SIG-M5 (cell line): Measurements from ENCODE around the gene DGKG.
A peak's percentile ranks its signal among the peaks of the same experiment; 100 is the strongest.

Experiments
- DNase-seq: peaks from one replicate; lab custom pipeline; 2025; lab: John Stamatoyannopoulos, UW

DGKG gene

DNA sequence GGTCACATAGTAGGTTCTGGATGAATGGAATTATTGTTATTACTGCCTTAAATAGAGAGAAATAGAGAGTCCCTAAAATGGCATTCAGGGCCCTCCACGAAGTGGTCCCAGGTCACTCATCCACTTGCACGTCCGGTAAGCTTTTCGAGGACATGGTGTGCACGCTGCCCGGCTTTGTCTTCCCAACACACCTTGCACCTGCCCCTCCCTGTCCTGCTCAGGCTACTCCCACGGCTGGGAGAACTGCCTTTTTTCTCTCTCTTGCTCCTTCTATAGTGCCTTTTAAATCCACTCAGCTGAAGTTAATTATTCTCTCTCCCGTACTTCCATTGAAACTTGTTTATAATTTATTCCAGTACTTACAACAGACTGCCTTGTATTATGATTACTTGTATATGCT lies 5.6 kb upstream of the DGKG start:
- no peak for DNase-seq

DNA sequence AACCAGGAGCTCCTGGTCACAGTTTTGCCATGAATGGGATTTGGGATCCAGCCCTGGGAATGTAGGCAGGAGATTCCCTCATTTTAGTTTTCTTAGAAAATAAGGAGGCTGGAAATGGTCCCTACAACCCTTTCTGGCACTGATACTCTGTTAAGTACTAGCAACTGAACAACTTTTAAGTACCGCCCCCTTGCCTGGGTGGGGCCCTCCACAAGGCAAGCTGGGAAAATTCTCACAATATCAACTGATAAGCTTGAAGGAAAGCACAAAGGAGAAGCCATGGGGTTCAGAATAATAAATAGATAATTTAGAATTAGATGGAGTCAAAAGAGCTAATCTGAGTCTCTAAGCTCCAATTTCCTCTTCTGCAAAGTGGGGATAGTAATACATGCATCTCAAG lies 4.2 kb upstream of the DGKG start:
- no peak for DNase-seq

DNA sequence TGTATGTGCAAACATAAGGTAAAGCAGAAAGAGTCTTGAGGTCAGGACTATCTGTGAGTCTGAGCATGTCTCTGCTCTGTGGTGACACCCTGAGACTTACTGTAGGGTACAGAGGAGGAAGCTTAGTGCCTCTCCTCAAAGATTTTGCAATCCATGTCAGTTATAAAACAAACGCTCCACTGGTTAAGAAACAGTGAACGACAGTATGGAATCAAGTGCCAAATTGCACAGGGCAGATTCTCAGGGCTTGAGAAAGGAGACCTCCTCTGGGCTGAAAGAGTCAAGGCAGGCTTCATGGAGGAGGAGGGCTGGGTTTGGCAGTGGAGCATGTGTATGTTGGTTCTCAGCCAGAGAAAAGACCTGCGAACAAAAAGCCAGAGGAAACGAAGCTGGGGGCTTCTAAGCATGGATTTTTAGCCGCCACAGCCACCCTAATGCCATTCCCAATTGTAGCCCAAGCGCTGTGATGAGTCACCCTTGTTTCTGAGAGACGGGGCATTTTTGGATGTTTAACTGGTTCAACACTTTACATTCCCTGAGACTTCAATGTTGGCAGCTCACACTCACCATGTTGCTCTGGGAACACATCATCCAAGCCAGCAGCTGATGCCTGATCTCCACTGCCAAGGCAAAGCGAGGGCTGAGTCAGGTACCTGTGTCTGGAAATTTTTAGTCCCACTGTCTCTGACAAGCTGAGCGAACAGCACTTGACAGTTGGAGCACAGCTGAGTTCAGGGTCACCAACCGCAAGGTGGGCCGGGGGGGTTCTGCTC lies 3.4 kb upstream of the DGKG start:
- DNase-seq = peak; percentile 88

- no peak for DNase-seq
Measured at GRCh38 chr3:186362988-186363387, 954 bp upstream of the DGKG start.

DNA sequence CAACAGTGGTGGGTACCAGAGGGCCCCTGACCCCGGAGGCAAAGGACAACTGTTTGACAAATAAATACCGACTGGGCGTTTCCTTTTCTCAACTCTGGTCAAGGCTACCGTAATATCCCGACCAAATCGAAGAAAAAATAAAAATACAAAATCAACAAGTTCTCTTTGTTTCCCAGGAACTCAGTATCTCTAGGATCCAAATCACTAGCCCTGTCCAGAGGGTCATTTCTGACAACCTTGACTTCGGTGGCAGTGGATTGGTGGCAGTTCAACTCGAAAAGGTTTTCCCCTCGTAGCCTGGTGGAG lies 456 bp upstream of the DGKG start:
- DNase-seq = no peak

GRCh38 chr3:186361246-186361761 lies 730 bp downstream of the DGKG start:
- DNase-seq = no peak

GRCh38 chr3:186360779-186361178 lies 1.3 kb downstream of the DGKG start:
- no peak for DNase-seq

GRCh38 chr3:186359078-186359477 lies 3.0 kb downstream of the DGKG start:
- no peak for DNase-seq

DNA sequence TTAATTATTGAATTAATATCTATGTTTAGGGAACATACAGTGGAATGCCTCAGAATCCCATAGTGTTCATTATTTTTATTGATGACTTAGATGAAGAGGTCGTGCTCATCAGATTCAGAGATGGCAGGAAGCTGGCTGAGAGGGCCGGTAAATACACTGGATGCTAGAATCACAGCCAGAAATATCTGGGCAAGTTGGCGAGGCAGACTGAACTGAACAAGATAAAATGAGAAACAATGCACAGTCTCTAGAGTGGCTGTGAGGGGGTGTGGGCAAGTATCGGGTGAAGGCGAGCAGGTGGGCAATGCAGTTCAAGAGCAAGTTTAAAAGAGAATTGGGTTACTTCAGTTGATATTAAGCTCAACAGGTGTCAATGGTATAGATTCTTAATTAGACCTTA lies 5.9 kb downstream of the DGKG start:
- no peak for DNase-seq

GRCh38 chr3:186354100-186354499 lies 7.9 kb downstream of the DGKG start:
- DNase-seq = no peak

DNA sequence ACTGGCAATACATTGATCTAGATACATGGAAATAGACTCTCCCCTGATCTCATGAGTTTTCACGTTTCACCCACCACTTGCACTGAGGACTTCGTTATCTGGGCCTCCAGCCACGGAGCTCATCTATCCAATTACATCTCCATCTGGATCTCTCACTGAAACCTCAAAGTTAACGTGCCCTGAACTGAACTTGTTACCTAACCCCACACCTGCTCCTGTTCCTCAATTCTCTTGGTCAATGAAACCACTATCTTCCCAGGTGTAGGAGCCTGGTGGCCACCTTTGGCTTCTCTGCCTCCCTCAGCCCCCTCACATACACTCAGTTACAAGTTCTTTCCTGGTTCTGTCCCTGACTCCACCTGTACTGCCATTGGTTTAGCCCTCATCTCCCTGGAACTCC lies 9.7 kb downstream of the DGKG start:
- no peak for DNase-seq

- peak; percentile 58 for DNase-seq
Measured at GRCh38 chr3:186342197-186342596, 19.8 kb downstream of the DGKG start.

GRCh38 chr3:186340204-186340603 lies 21.8 kb downstream of the DGKG start:
- no peak for DNase-seq

DNA sequence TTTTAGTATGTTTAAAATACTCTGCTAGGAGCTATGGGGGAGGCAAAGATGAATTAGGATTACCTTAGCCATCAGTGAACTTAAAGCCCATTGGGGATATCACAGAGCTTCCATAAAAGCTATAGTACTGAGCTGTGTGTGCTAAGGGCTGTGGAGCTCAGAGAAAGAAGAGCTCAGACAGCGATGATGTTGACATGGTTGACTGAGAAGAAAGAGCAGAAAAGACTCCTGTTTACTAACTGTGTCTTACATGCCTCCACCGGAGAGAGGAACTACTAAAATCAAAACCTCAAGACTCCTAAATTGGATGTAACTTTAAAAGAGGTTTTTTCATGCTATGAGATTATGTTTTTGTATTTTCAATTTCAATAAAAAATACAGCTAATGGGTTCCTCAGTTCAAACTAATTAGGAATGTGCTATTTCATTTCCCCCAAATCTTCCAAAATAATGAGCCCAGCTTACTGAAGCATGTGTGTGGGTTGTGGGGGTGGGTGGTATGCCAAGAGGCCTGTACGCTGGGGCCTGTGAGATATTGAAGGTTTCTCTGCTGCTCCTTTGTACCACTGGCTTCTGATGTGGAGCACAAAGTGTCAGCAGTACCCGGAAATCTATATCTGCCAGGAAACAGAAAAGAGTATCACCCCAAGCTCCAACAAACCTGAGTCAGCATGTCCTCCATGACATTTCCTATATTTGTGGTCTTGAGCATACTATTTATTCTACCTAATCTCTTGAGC lies 22.7 kb downstream of the DGKG start:
- no peak for DNase-seq

- DNase-seq = no peak
Measured at GRCh38 chr3:186333256-186333655, 28.8 kb downstream of the DGKG start.

- no peak for DNase-seq
Measured at GRCh38 chr3:186330772-186331460, 31.1 kb downstream of the DGKG start.

- DNase-seq = no peak
Measured at GRCh38 chr3:186329589-186329988, 32.4 kb downstream of the DGKG start.

- DNase-seq = no peak
Measured at GRCh38 chr3:186327912-186328487, 34.0 kb downstream of the DGKG start.

GRCh38 chr3:186322761-186323160 lies 39.3 kb downstream of the DGKG start:
- DNase-seq = no peak

GRCh38 chr3:186321746-186322145 lies 40.3 kb downstream of the DGKG start:
- no peak for DNase-seq

GRCh38 chr3:186320862-186321568 lies 41.0 kb downstream of the DGKG start:
- DNase-seq = no peak

GRCh38 chr3:186319945-186320344 lies 42.1 kb downstream of the DGKG start:
- no peak for DNase-seq
